NT2/D1 (cell line): ENCODE results near the gene CASK.

Experiments
- SUZ12 ChIP-seq: IDR thresholded peaks from 2 replicates; pipeline ENCODE4 v1.6.1; 2011; ENCODE audit not compliant: insufficient read length, insufficient read depth; ENCODE audit errors: extremely low read depth
- YY1 ChIP-seq: IDR thresholded peaks from 2 replicates; pipeline ENCODE4 v1.6.1; 2011; ENCODE audit not compliant: insufficient read length, insufficient read depth

DNA sequence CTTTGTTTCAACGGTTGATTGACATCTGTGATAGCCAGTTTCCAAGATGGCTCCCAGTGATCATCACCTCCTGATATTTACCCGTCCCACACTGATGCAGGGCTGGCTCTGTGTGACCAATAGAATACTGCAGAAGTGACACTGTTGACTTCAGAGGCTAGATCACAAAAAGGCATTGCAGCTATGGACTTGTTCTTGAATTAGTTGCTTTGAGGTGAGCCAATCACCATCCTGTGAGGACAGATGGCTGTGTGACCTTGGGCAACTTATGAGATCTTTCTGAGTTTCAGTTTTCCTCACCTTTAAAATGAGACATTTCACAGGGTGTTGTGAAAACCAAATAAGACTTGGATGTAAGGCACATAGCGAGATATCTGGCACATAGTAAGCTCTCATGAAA, 201.1 kb downstream of the CASK start:
- no peak for TF ChIP-seq YY1
- no peak for TF ChIP-seq SUZ12
